Osteoblast (primary cell): ENCODE data around the gene CMSS1. TPM values are rescaled to one million over a fixed set of nuclear protein-coding genes. Genes with fewer than 3 reads are reported as not detected.
A peak's percentile ranks its signal among the peaks of the same experiment; 100 is the strongest.

Experiments used
- DNase-seq: peaks from one replicate; pipeline ENCODE4 v3.0.0; 2011; ENCODE audit warnings: low spot score, mixed read lengths; ENCODE audit not compliant: insufficient read length; ENCODE audit errors: missing footprints
- H2AFZ ChIP-seq: 2 replicates; pipeline ENCODE4 v1.6.0; 2011; ENCODE audit warnings: mild to moderate bottlenecking, low read length
- H3K27ac ChIP-seq: 2 replicates; pipeline ENCODE4 v1.5.1; 2011; ENCODE audit warnings: mild to moderate bottlenecking, low read depth, low read length, moderate library complexity
- H3K27me3 ChIP-seq: 2 replicates; pipeline ENCODE4 v1.6.0; 2012; ENCODE audit warnings: mild to moderate bottlenecking, control low read depth, inconsistent platforms, low read length, moderate library complexity; ENCODE audit not compliant: insufficient read depth
- H3K36me3 ChIP-seq: 2 replicates; pipeline ENCODE4 v1.5.1; 2011; ENCODE audit warnings: mild to moderate bottlenecking, low read length, control low read depth, moderate library complexity; ENCODE audit not compliant: insufficient read depth
- H3K4me1 ChIP-seq: 2 replicates; pipeline ENCODE4 v1.5.1; 2011; ENCODE audit warnings: mild to moderate bottlenecking, low read length, control low read depth, moderate library complexity; ENCODE audit not compliant: insufficient read depth
- H3K4me2 ChIP-seq: 2 replicates; pipeline ENCODE4 v1.6.0; 2011; ENCODE audit warnings: mild to moderate bottlenecking, low read length; ENCODE audit not compliant: insufficient read depth
- H3K4me3 ChIP-seq: fragments of 200-600 bp; sonication (generic); 3 replicates; pipeline ENCODE4 v1.5.1; 2012; ENCODE audit warnings: mild to moderate bottlenecking, low read length, inconsistent platforms; ENCODE audit not compliant: insufficient read depth
- H3K79me2 ChIP-seq: 2 replicates; pipeline ENCODE4 v1.6.0; 2012; ENCODE audit warnings: mild to moderate bottlenecking, low read length, control low read depth, inconsistent platforms; ENCODE audit not compliant: insufficient read depth
- H3K9me3 ChIP-seq: 2 replicates; pipeline ENCODE4 v1.5.1; 2011; ENCODE audit warnings: low read depth, low read length, control low read depth
- H4K20me1 ChIP-seq: 2 replicates; pipeline ENCODE4 v1.6.0; 2012; ENCODE audit warnings: mild to moderate bottlenecking, low read length, control low read depth; ENCODE audit not compliant: insufficient read depth
- CTCF ChIP-seq: IDR thresholded peaks from 2 replicates; pipeline ENCODE4 v1.5.1; 2011; ENCODE audit warnings: mild to moderate bottlenecking, low read depth, low read length, moderate library complexity; ENCODE audit errors: extremely low read depth
- total RNA-seq: library from RNA; depleted of rRNA; stranded (reverse); fragments of >200 nt; gene quantifications from 2 replicates; pipeline ENCODE4 v1.2.3, GENCODE V29; 2012

Gene CMSS1
- total RNA-seq, 1 donor: 15.9 TPM

DNA sequence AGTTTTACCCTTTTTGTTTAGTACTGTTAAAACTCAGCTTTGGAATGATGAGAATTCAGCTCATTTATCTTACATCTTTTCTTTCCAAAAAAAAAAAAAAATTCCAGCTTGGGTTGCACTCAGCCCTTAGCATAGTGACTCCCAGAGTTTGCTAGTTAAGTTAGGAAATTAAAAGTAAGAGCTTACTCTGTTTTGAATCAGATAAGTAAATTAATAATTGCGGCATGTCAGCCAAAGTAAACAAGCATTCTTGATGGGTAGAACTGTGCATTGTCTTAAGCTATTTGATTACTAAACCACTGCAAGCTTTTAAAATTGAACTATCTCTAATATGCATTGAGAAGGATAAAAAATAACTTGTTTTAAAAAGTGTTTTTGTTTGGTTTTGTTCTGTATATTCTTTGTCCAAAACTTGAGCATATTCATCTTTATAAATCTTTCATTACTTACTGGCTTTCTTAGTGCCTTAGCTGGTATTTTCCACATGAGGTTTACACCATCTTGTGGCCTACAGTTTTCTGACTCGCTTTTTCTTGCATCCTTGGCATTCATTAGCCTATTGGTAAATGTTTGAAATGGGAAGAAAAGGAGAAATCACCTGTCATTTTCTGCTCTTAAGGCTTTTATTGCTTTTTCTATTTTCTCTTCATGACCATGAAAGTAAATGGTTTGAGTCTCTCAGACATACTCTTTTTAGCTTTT, 189.1 kb downstream of the CMSS1 start:
- H3K27me3 ChIP-seq: no peaks in the 10 kb centered on the region
- peak; percentile 32 for TF ChIP-seq CTCF
- H3K4me1 ChIP-seq: peaks cover 28% of the 10 kb centered on the region
- peak overlapping the region; percentile 4 for H3K27ac ChIP-seq
- H3K4me2 ChIP-seq: no peak overlapping the region
- DNase-seq: no peak
- H3K79me2 ChIP-seq: no peaks in the 10 kb centered on the region
- H3K36me3 ChIP-seq: no peaks in the 10 kb centered on the region
- no peak overlapping the region for H2AFZ ChIP-seq
- H3K9me3 ChIP-seq: no peaks in the 10 kb centered on the region
- no peak overlapping the region for H3K4me3 ChIP-seq
- no peaks in the 10 kb centered on the region for H4K20me1 ChIP-seq

DNA sequence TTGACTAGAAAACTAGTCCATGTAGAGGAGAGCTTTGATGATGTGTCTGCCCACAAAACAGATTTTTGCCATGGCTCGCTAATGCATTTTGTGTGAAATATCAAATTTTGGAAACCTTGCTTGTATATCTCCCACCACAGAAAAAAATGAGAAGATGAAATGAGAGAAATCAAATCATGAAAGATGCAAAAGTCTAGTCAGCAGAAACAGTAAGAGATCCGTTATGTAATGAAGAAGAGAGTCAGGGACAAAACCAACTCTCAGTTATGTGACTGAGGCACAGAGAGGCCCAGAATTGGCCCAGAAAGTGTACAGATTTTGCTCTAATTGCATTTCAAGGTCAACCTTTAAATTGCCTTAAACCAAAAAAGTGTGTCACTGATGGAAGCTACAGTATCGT, 189.7 kb downstream of the CMSS1 start:
- Histone ChIP-seq H3K4me2 (no peak overlapping the region), H3K27me3 (no peaks in the 10 kb centered on the region), H4K20me1 (no peaks in the 10 kb centered on the region), H3K79me2 (no peaks in the 10 kb centered on the region), H3K9me3 (no peaks in the 10 kb centered on the region), H3K4me1 (peaks cover 27% of the 10 kb centered on the region), H3K27ac (no peak overlapping the region), H3K36me3 (no peaks in the 10 kb centered on the region), H2AFZ (no peak overlapping the region), H3K4me3 (no peak overlapping the region)
- DNase-seq: no peak
- no peak for TF ChIP-seq CTCF

DNA sequence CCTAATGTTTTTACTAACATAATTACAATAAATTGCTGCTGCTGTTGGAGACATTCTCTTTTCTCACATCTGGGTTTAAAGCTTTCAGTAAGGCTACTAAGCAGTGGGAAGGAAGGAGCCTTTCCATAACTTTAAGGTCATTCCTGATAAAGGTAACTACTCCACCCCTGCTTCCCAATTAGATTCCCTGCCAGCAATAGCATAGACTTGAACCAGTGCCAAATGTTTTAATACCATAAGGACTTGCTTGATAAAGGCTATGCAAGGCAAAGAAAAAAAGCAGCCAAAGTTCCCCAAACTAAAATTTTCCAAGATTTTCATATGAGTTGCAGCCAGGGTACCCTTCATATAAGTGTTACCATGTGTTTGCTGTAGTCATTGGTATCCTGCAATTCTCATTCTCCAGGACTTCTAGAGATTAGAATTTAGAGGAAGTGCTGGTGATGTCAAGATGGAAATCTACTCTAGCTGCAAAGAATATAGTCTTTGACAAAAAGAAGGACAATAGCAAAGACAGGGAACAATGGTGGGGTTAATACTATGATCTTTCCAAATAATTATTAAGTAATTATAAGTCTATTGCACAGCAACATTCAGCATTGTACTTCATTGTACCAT, 190.5 kb downstream of the CMSS1 start:
- Histone ChIP-seq H3K27ac (no peak overlapping the region), H3K4me1 (peaks cover 18% of the 10 kb centered on the region), H4K20me1 (no peaks in the 10 kb centered on the region), H3K27me3 (no peaks in the 10 kb centered on the region), H3K36me3 (no peaks in the 10 kb centered on the region), H2AFZ (no peak overlapping the region), H3K9me3 (no peaks in the 10 kb centered on the region), H3K4me3 (no peak overlapping the region), H3K79me2 (no peaks in the 10 kb centered on the region), H3K4me2 (no peak overlapping the region)
- no peak for DNase-seq
- no peak for TF ChIP-seq CTCF

GRCh38 chr3:100009276-100010086, 191.8 kb downstream of the CMSS1 start:
- Histone ChIP-seq H2AFZ (no peak overlapping the region), H3K27ac (no peak overlapping the region), H3K9me3 (no peaks in the 10 kb centered on the region), H3K27me3 (no peaks in the 10 kb centered on the region), H4K20me1 (no peaks in the 10 kb centered on the region), H3K36me3 (no peaks in the 10 kb centered on the region), H3K4me2 (no peak overlapping the region), H3K79me2 (no peaks in the 10 kb centered on the region), H3K4me1 (peaks cover 14% of the 10 kb centered on the region), H3K4me3 (no peak overlapping the region)
- no peak for TF ChIP-seq CTCF
- DNase-seq: no peak
